Activated naive CD8-positive, alpha-beta T cell treated with anti-CD3 and anti-CD28 coated beads, Interleukin-2, amount 50 U/mL, for 24 hours (primary cell): ENCODE measurements around the gene ASPSCR1.

ENCODE experiments used
- ATAC-seq: fragments of 150-1000 bp; cut with Tn5 transposase; one replicate; pipeline ENCODE4 v1.10.0; 2021
- DNase-seq: peaks from one replicate; pipeline ENCODE4 v3.0.0; 2021
- H3K27ac Mint-ChIP-seq: one replicate; pipeline ENCODE4 v1.8.0; 2021; ENCODE audit warnings: mild to moderate bottlenecking, mixed read lengths
- H3K27me3 Mint-ChIP-seq: one replicate; pipeline ENCODE4 v1.8.0; 2021; ENCODE audit warnings: mixed read lengths
- H3K36me3 Mint-ChIP-seq: one replicate; pipeline ENCODE4 v1.8.0; 2021; ENCODE audit warnings: low read depth, mixed read lengths
- H3K4me1 Mint-ChIP-seq: one replicate; pipeline ENCODE4 v1.8.0; 2021; ENCODE audit warnings: mixed read lengths
- H3K4me3 Mint-ChIP-seq: one replicate; pipeline ENCODE4 v1.8.0; 2021; ENCODE audit warnings: mild to moderate bottlenecking, moderate library complexity, mixed read lengths
- H3K9me3 Mint-ChIP-seq: one replicate; pipeline ENCODE4 v1.8.0; 2021; ENCODE audit warnings: mixed read lengths

The ASPSCR1 gene

DNA sequence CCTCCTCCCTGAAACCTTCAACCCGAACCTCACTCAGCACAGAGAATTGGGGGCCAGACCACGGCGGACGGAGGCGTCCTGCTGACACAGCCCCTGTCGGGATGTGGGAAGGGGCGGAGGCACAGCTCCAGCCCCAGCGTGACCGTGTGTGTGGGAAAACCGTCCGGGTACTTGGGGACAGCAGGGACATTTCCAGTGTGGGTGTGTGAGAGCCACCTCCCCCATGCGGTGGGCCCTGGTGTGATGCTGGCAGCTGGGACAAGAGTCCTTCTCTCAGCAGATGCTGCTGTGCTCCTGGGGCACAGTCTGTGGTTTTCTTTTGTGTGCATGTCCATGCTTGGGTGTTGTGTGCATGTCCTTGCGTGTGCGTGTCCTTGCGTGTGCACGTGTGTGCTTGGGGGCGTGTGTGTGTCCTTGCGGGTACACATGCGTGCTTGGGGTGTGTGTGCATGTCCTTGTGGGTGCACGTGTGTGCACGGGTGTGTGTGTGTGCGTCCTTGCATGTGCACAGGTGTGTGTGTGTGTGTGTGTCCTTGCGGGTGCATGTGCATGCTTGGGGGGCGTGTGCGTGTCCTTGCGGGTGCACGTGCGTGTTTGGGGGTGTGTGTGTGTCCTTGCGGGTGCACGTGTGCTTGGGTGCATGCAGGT lies 28.4 kb downstream of the ASPSCR1 start:
- ATAC-seq (no peak), DNase-seq (no peak)
- Mint-ChIP-seq H3K36me3 (no peaks in the 10 kb centered on the region), H3K27me3 (no peaks in the 10 kb centered on the region), H3K9me3 (no peaks in the 10 kb centered on the region), H3K27ac (no peak overlapping the region), H3K4me1 (peaks cover 19% of the 10 kb centered on the region), H3K4me3 (no peak overlapping the region)

DNA sequence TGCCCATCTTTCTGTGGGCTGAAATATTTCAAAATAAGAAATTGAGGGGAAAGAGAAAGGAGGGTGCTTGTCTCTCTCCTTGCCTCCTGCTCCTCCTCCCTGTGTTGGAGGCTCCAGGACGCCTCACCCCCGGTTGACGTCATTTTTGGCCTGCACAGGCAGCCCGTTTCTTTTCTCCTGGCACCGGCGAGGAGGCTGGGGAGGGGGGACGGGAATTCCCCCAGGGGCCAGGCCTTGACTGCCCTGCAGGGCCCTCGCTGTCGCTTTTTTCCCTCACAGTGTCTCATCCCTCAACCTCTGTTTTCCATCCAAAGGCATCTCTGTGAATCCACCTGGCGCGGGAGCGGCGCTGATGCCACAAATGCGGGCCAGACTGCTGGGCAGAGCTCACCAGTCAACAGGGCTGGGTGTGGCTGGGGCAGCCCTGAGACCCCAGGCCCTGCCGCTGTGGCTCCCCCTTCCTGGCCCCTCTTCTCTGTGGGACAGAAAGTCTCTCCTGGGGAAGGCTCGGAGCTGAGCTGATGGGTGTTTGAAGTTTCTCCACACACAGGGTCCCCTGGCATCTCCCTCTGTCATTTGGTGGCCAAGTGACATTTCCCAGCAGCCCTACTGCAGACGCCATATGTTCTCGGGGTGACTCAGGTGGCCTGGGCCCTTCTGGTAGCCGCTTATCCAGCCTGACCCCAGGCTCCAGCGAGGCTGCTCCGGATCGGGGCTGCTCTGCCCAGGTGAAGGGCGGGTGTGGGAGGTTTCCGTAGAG lies 29.2 kb downstream of the ASPSCR1 start:
- DNase-seq, result no peak
- no peak overlapping the region for H3K27ac Mint-ChIP-seq
- no peak overlapping the region for H3K4me3 Mint-ChIP-seq
- ATAC-seq, result no peak
- H3K36me3 Mint-ChIP-seq, result no peaks in the 10 kb centered on the region
- H3K27me3 Mint-ChIP-seq, result no peaks in the 10 kb centered on the region
- no peaks in the 10 kb centered on the region for H3K9me3 Mint-ChIP-seq
- peaks cover 19% of the 10 kb centered on the region for H3K4me1 Mint-ChIP-seq

DNA sequence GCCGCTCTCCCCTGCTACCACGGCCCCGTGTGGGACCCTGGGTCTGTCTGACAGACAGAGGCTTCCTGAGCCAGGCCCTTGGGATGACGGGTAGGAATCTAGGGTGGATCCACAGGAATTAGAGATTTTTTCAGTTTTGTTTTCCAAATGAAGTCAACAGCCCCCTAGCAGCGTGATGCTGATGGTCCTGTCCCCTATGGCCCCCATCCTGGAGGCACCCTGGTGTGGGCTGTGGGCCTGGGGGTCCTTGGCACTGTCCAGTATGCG lies 29.7 kb downstream of the ASPSCR1 start:
- Mint-ChIP-seq H3K9me3 (no peaks in the 10 kb centered on the region), H3K4me3 (no peak overlapping the region), H3K4me1 (peaks cover 19% of the 10 kb centered on the region), H3K27me3 (no peaks in the 10 kb centered on the region), H3K27ac (no peak overlapping the region), H3K36me3 (no peaks in the 10 kb centered on the region)
- ATAC-seq (no peak), DNase-seq (no peak)

DNA sequence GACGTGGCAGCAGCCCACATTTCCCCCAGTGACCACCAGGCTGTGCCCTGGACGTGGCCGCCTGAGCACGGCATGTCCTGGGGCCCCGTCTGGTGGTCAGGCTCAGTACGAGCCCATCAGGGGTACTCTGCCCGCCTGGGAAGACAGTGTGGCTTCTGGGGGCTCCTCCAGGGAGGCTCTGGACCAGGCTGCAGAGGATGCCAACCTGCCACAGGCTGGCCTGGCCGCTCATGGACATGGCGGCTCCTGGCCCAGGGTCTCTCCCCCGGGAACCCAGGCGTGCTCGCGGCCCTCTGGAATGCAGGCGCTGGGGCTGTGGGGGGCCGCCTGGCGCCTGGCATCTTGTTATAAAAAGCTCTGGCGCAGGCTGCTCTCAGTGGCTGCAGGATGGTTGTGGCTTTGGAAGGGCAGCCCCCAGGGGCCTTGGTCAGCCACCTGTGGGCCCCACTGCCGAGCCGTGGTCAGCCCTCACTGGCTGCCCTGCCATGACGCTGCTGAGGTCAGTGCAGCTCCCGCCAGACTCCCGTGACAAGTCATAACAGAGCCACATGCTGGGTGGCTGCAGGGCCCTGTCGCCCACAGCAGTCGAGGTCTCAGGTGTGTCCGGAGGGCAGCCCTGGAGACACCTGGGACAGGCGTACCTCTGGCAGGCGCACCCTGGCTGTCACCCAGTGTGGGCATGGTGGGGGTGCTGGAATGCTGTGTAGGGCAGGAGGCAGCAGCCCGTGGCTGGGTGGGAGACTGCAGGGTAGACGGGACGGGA lies 30.2 kb downstream of the ASPSCR1 start:
- no peaks in the 10 kb centered on the region for H3K9me3 Mint-ChIP-seq
- no peaks in the 10 kb centered on the region for H3K36me3 Mint-ChIP-seq

DNA sequence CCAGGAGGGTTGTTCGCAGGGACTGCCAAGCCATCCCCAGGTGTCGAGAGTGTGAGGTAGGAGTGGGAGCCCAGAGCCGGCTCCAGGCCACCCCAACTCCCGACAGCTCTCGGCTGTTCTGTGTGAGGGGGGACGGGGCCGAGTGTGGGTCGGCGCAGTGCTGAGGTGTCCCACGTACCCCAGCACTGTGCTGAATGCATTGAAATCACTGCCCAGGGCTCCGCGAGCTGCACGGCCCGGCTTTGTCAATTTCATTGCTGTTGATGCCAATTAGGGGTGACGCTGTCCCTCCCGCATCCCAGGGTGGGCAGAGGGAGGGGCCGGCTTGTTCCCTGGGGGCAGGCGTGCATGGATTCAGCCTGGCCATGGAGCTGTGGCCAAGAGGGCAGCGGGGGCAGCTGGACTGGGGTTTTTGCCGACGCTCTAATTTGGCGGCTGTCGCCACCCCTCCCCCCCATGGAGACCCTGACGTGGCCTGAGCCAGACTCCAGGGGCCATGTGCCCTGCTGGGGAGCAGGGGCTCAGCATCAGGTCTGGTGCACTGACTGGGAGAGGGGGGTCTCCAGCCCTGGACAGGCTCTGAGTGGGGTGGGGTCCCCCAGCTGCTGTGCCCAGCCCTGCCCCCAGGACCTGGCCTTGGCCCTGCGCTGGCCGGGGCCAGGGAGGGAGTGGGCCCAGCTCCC lies 31.0 kb downstream of the ASPSCR1 start:
- H3K4me3 Mint-ChIP-seq, result no peak overlapping the region
- no peak for ATAC-seq
- H3K4me1 Mint-ChIP-seq, result peaks cover 15% of the 10 kb centered on the region
- H3K27ac Mint-ChIP-seq, result no peak overlapping the region
- no peaks in the 10 kb centered on the region for H3K36me3 Mint-ChIP-seq
- DNase-seq, result no peak
- no peaks in the 10 kb centered on the region for H3K9me3 Mint-ChIP-seq
- H3K27me3 Mint-ChIP-seq, result no peaks in the 10 kb centered on the region

More for the DNA sequence above, 30.2 kb downstream of the ASPSCR1 start:
- no peak for ATAC-seq
- H3K27ac Mint-ChIP-seq, result no peak overlapping the region
- no peaks in the 10 kb centered on the region for H3K27me3 Mint-ChIP-seq
- no peak for DNase-seq
- no peak overlapping the region for H3K4me3 Mint-ChIP-seq
- H3K4me1 Mint-ChIP-seq, result peaks cover 19% of the 10 kb centered on the region

DNA sequence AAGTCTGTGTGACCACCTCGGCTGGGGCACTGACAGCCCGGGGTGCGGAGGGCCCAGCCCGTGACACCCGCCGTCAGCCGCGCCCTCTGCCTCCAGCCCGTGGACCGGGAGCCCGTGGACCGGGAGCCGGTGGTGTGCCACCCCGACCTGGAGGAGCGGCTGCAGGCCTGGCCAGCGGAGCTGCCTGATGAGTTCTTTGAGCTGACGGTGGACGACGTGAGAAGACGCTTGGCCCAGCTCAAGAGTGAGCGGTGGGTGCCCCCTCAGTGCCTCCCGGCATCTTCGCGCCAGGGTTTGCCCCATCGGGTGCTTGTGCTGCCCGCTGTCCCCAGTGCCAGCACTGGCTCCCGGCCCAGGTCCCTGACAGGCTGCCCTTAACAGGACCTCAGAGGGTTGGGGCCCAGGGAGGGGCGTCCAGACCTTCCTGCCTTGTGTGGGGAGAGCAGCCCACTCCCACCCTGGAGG lies 31.5 kb downstream of the ASPSCR1 start:
- H3K4me3 Mint-ChIP-seq, result no peak overlapping the region
- H3K9me3 Mint-ChIP-seq, result no peaks in the 10 kb centered on the region
- H3K27me3 Mint-ChIP-seq, result no peaks in the 10 kb centered on the region
- DNase-seq, result no peak
- no peak overlapping the region for H3K27ac Mint-ChIP-seq
- H3K4me1 Mint-ChIP-seq, result peaks cover 10% of the 10 kb centered on the region
- H3K36me3 Mint-ChIP-seq, result no peaks in the 10 kb centered on the region
- no peak for ATAC-seq

DNA sequence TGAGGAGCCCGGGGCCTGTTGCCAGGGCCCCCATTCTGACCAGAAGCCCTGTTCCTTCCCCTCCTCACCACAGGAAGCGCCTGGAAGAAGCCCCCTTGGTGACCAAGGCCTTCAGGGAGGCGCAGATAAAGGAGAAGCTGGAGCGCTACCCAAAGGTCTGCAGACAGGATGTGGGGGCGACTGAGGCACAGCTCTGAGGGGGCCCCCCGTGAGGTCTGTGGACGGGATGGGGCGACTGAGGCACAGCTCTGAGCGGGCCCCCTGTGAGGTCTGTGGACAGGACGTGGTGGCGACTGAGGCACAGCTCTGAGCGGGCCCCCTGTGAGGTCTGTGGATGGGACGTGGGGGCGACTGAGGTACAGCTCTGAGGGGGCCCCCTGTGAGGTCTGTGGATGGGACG lies 32.0 kb downstream of the ASPSCR1 start:
- Mint-ChIP-seq H3K4me1 (peaks cover 9% of the 10 kb centered on the region), H3K27me3 (no peaks in the 10 kb centered on the region), H3K9me3 (no peaks in the 10 kb centered on the region), H3K4me3 (no peak overlapping the region), H3K36me3 (no peaks in the 10 kb centered on the region), H3K27ac (no peak overlapping the region)
- ATAC-seq, result peak; percentile 47
- DNase-seq, result peak; percentile 33

DNA sequence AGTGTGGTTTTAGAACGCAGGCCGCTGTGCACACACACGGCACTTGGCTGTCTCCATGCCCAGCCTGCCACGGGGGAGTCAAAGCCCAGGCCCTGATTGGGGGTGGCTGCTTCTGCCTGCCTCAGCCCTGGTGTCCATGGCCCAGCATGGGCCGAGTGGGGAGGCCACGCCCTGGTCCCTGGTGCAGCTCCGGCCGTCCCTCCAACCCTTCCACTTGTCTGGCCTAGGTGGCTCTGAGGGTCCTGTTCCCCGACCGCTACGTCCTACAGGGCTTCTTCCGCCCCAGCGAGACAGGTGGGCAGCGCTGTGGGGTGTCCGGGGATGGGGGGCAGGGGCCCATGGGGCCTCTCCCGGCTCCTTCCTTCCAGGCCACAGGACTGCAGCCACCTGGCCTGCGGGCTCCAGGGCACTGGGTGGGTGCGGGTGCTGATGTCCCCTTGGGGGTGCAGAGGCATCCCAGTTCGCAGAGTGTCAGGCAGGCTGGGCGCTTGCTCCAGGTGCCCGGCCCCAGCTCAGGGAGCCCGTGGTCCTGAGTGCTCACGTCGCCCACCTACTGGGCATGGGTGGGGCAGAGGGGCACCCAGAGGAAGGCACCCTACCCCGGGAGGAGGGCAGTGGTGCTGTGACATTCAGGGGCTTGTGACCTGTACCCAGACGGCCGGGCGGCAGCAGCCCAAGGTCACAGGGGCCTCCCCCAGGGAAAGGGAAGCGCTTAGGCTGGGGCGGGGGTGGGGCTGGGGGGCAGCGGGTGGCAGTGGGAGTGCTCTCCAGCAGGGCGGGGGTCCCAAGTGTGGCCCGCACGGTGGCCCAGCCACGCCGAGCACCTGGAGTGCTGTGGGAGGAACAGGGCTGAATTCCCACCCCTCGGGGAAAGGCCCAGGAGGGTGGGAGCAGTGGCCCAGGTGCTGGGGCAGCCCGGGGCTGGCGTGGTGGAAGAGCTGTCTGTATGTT lies 33.4 kb downstream of the ASPSCR1 start:
- H3K4me3 Mint-ChIP-seq, result no peak overlapping the region
- no peaks in the 10 kb centered on the region for H3K36me3 Mint-ChIP-seq
- ATAC-seq, result no peak
- H3K27me3 Mint-ChIP-seq, result no peaks in the 10 kb centered on the region
- H3K27ac Mint-ChIP-seq, result no peak overlapping the region
- no peaks in the 10 kb centered on the region for H3K9me3 Mint-ChIP-seq
- H3K4me1 Mint-ChIP-seq, result peaks cover 8% of the 10 kb centered on the region
- no peak for DNase-seq

DNA sequence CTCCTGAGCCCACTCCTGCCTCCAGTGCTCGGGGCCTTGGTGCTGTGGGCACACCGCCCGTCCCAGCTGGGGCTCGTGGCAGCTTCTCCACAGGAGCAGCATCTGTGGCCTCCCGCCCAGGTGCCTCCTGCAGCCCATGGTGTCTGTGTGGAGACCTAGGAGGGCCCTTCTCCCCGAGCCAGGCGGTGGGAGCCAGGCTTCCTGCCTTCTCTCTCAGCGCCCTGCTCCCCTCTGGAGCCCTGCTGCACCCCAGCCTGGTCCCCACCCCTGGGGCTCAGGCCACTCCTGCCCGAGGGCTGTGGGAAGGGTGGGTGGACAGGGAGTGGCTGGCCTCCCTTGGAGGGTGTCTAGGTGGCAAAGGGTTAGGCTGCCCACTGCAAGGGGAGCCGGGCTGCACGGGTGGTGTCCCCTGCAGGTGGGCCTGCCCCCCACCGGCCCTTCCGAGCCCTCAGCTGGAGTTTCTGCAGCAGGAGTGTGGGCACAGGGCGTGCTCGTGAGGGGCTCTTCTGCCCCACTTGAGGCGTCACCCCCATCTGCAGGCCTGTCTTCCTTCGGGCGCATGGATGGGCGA lies 34.3 kb downstream of the ASPSCR1 start:
- H3K36me3 Mint-ChIP-seq, result no peaks in the 10 kb centered on the region
- DNase-seq, result no peak
- H3K4me1 Mint-ChIP-seq, result peaks cover 4% of the 10 kb centered on the region
- no peaks in the 10 kb centered on the region for H3K9me3 Mint-ChIP-seq
- H3K27ac Mint-ChIP-seq, result no peak overlapping the region
- no peak overlapping the region for H3K4me3 Mint-ChIP-seq
- H3K27me3 Mint-ChIP-seq, result no peaks in the 10 kb centered on the region
- no peak for ATAC-seq

DNA sequence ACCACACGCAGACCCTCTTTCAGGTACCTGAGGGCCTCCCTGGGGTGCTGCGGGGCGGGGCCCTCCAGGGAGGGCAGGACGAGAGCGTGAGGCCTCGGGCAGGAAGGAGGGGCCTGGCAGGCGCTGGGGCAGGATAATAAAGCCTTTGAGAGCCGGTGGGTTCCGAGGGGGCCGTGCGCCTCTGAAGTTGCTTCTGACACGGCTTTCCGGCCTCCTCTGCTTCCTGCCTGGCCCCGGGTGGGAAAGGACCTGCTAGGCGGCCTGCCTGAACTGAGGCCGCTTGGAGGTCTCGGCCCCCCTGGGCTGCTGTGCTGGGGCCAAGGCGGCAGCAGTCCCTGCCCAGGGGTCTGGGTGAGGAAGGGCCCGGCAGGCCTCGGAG lies 34.8 kb downstream of the ASPSCR1 start:
- H3K9me3 Mint-ChIP-seq, result no peaks in the 10 kb centered on the region
- no peak overlapping the region for H3K27ac Mint-ChIP-seq
- no peak overlapping the region for H3K4me3 Mint-ChIP-seq
- ATAC-seq (no peak), DNase-seq (no peak)
- H3K4me1 Mint-ChIP-seq, result peaks cover 4% of the 10 kb centered on the region
- H3K27me3 Mint-ChIP-seq, result no peaks in the 10 kb centered on the region
- no peaks in the 10 kb centered on the region for H3K36me3 Mint-ChIP-seq

DNA sequence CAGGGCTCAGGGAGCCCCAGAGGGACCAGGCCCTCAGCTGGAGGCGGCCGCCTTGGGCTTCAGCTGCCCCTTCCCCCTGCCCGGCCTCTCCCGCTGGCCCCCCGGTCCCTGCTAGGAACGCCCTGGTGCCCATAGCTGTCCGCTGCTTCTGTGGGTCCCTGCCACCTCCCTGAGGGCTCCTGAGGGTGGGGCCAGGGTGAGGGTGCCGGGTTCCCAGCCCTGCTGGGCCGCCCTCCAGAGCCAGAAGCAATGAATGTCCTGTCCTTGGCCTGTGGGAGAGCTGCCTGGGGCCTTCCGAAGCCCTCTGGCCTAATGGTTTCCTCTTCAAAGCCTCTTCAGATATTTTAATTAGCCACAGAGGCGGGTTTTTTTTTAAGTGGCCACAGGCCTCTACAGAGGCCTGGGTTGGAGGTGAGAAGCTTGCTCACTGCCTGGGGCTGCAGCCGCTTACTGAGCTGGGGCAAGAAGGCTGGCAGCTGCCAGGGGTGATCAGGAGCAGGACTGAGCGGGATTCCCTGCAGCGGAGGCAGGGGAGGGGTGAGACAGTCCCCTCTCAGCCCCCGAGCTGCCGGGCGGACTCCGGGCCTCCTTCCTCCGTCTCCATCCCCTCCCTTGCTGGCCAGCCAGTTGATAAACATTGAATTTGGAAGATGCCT lies 35.3 kb downstream of the ASPSCR1 start:
- no peaks in the 10 kb centered on the region for H3K9me3 Mint-ChIP-seq
- H3K27ac Mint-ChIP-seq, result no peak overlapping the region
- ATAC-seq, result no peak
- H3K4me3 Mint-ChIP-seq, result no peak overlapping the region
- peaks cover 4% of the 10 kb centered on the region for H3K4me1 Mint-ChIP-seq
- no peaks in the 10 kb centered on the region for H3K36me3 Mint-ChIP-seq
- DNase-seq, result no peak
- H3K27me3 Mint-ChIP-seq, result no peaks in the 10 kb centered on the region

DNA sequence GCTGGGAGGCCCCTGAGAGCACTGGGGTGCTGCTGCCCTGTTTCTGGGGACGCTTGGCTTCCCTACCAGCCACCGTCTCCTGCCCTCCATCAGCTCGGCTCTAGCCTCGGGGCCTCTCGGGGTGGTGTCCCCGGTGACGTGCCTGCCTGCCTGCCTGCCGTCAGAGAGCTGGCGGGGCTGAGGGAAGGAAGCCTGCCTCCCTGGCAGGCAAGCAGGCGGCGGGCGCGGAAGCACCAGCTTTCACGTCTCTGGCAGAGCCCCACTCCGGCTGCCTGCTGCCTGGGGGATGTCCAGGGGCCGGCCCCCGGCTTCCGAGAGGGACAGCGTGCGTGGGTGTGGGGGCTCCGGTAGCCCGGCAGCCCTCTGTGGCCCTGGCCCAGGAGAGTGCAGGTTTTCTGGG lies 35.9 kb downstream of the ASPSCR1 start:
- no peak for DNase-seq
- Mint-ChIP-seq H3K36me3 (no peaks in the 10 kb centered on the region), H3K9me3 (no peaks in the 10 kb centered on the region), H3K27me3 (no peaks in the 10 kb centered on the region), H3K27ac (no peak overlapping the region), H3K4me1 (peaks cover 4% of the 10 kb centered on the region), H3K4me3 (no peak overlapping the region)
- no peak for ATAC-seq

DNA sequence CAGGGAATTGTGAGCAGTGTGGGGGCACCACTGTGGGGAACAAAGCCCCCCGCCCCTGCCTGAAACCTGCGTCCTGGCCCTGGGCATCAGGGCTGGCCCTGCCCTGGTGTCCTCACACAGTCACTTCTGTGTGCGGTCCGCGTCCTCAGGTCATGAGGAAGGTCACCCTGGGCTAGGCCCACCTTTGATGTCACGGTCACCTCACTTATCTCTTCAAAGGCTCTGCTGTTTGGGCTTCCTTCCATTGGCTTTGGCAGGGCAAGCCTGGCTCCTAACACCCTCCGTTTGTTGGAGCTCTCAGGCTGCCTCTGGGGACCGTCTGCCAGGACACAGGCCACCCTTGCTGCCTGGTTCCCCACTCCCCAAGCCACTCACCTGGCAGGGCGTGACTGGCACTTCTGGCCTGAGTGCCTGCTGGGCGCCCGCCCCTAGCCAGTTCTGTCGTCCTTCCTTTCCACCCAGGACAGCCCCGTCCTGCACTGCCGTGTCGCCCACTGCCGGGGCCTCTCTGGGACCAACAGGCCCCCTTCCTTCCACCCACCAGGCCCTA lies 36.4 kb downstream of the ASPSCR1 start:
- H3K4me3 Mint-ChIP-seq, result no peak overlapping the region
- peaks cover 4% of the 10 kb centered on the region for H3K4me1 Mint-ChIP-seq
- DNase-seq (no peak), ATAC-seq (no peak)
- H3K27ac Mint-ChIP-seq, result no peak overlapping the region
- H3K36me3 Mint-ChIP-seq, result peaks cover 4% of the 10 kb centered on the region
- no peaks in the 10 kb centered on the region for H3K27me3 Mint-ChIP-seq
- H3K9me3 Mint-ChIP-seq, result no peaks in the 10 kb centered on the region
